Esophagus (tissue), 2 donors: ENCODE data around the gene SFI1. TPM values are rescaled to one million over a fixed set of nuclear protein-coding genes. Genes with fewer than 3 reads are reported as not detected.
"Not testable (repeated sequence)": the region's sequence is repeated elsewhere in the genome, so short reads cannot be mapped to it uniquely, and the experiment has no call there.

Source experiments
- H3K27ac ChIP-seq, 2 donors: one replicate each; pipeline ENCODE4 v1.5.1; 2013; ENCODE audit warnings: low read depth in 2 of 2, mild to moderate bottlenecking in 2 of 2, inconsistent platforms in 1 of 2, low read length in 1 of 2, moderate library complexity in 1 of 2
- H3K27me3 ChIP-seq, 2 donors: one replicate each; pipeline ENCODE4 v1.6.1; 2013; ENCODE audit warnings: low read length in 2 of 2, control low read depth in 1 of 2, mild to moderate bottlenecking in 1 of 2; ENCODE audit not compliant: insufficient read depth in 2 of 2, control insufficient read depth in 1 of 2
- H3K36me3 ChIP-seq, 2 donors: one replicate each; pipeline ENCODE4 v1.6.1; 2013; ENCODE audit warnings: low read length in 1 of 2; ENCODE audit not compliant: control insufficient read depth in 2 of 2, insufficient read depth in 2 of 2
- H3K4me1 ChIP-seq, 2 donors: one replicate each; pipeline ENCODE4 v1.6.1; 2013; ENCODE audit warnings: low read length in 1 of 2; ENCODE audit not compliant: control insufficient read depth in 2 of 2, insufficient read depth in 2 of 2
- H3K4me3 ChIP-seq, 2 donors: one replicate each; pipeline ENCODE4 v1.5.1; 2013; ENCODE audit warnings: low read length in 2 of 2, mild to moderate bottlenecking in 2 of 2, low read depth in 1 of 2, moderate library complexity in 1 of 2
- H3K9me3 ChIP-seq, 2 donors: one replicate each; pipeline ENCODE4 v1.6.1; 2013; ENCODE audit warnings: mild to moderate bottlenecking in 2 of 2, low read depth in 1 of 2, low read length in 1 of 2, moderate library complexity in 1 of 2; ENCODE audit not compliant: control insufficient read depth in 2 of 2, insufficient read depth in 1 of 2
- WGBS, 2 donors: extraction: QIAGEN DNeasy Blood & Tissue Kit; methylation state at CpG; one replicate each; pipeline ENCODE4 v1.1.7; 2013; 5-methylcytosine and 5-hydroxymethylcytosine counted together
- polyA plus RNA-seq, 2 donors: library from polyadenylated mRNA; stranded (reverse); fragments of 200-250 nt; gene quantifications; one replicate each; pipeline ENCODE4 v1.2.3, GENCODE V29; 2013
- donor health status: healthy with polysubstance abuse.
- donor health status: Bipolar disorder and iron deficiency.

Gene SFI1
- polyA plus RNA-seq, 2 donors = 10.5 to 27.1 TPM

GRCh38 chr22:31652911-31653684 is 156.8 kb downstream of the SFI1 start:
- Histone ChIP-seq H3K9me3 (no peaks in the 10 kb centered on the region), H3K27me3 (no peaks in the 10 kb centered on the region), H3K27ac (no peak overlapping the region), H3K4me3 (no peak overlapping the region), H3K4me1 (peaks cover 0 to 7% of the 10 kb centered on the region in 2 donors), H3K36me3 (peaks cover 2 to 3% of the 10 kb centered on the region in 2 donors)
- 65 to 71% methylated on average over 9 of the region's 9 CpGs for WGBS, 2 donors

GRCh38 chr22:31653944-31654343 is 157.6 kb downstream of the SFI1 start:
- Histone ChIP-seq H3K27ac (peak overlapping the region in 1 of 2 donors; percentile 34), H3K4me1 (peaks cover 0 to 7% of the 10 kb centered on the region in 2 donors), H3K27me3 (no peaks in the 10 kb centered on the region), H3K9me3 (no peaks in the 10 kb centered on the region), H3K4me3 (no peak overlapping the region), H3K36me3 (peaks cover 0 to 3% of the 10 kb centered on the region in 2 donors)
- 77 to 88% methylated on average over 2 of the region's 2 CpGs for WGBS, 2 donors

- Histone ChIP-seq H3K36me3 (peaks cover 0 to 3% of the 10 kb centered on the region in 2 donors), H3K27ac (peak overlapping the region; percentile 15 to 34), H3K27me3 (no peaks in the 10 kb centered on the region), H3K4me3 (no peak overlapping the region), H3K9me3 (no peaks in the 10 kb centered on the region), H3K4me1 (peaks cover 0 to 7% of the 10 kb centered on the region in 2 donors)
- WGBS, 2 donors = 93 to 97% methylated on average over 5 of the region's 5 CpGs
Observed at GRCh38 chr22:31654408-31654807, 158.1 kb downstream of the SFI1 start.

- Histone ChIP-seq H3K9me3 (no peaks in the 10 kb centered on the region), H3K4me1 (peaks cover 0 to 7% of the 10 kb centered on the region in 2 donors), H3K27me3 (no peaks in the 10 kb centered on the region), H3K36me3 (no peaks in the 10 kb centered on the region), H3K27ac (peak overlapping the region in 1 of 2 donors; percentile 46), H3K4me3 (no peak overlapping the region)
- 67% methylated on average over 7 of the region's 7 CpGs for WGBS, 2 donors
Observed at GRCh38 chr22:31659246-31659645, 162.9 kb downstream of the SFI1 start.

- H3K27ac ChIP-seq = peak overlapping the region; percentile 97 to 99
- peak overlapping the region; percentile 71 to 92 for H3K4me3 ChIP-seq
- WGBS, 2 donors = 32 to 41% methylated on average over 10 of the region's 10 CpGs
- not testable (repeated sequence) for H3K27me3 ChIP-seq, H3K9me3 ChIP-seq, H3K4me1 ChIP-seq, H3K36me3 ChIP-seq
Observed at GRCh38 chr22:31660860-31661341, 164.6 kb downstream of the SFI1 start.

GRCh38 chr22:31661851-31662667 is 165.7 kb downstream of the SFI1 start, which contains the start of gene PISD:
PISD (minus strand) TSS chr22:31662215; CDS start chr22:31662208, 7 bp downstream.
- H3K4me3 ChIP-seq = peak within 1 kb of the TSS; percentile 71 to 92
- no peaks in the 10 kb centered on the region for H3K36me3 ChIP-seq
- H3K27ac ChIP-seq = peak within 1 kb of the TSS; percentile 97 to 99
- peaks cover 0 to 3% of the 10 kb centered on the region in 2 donors for H3K4me1 ChIP-seq
- 1% methylated on average over 52 of the region's 52 CpGs for WGBS, 2 donors
- no peaks in the 10 kb centered on the region for H3K27me3 ChIP-seq
- no peaks in the 10 kb centered on the region for H3K9me3 ChIP-seq

GRCh38 chr22:31662668-31663037 is 166.3 kb downstream of the SFI1 start:
- no peaks in the 10 kb centered on the region for H3K9me3 ChIP-seq
- peak overlapping the region; percentile 71 to 92 for H3K4me3 ChIP-seq
- H3K27me3 ChIP-seq = no peaks in the 10 kb centered on the region
- H3K4me1 ChIP-seq = peaks cover 0 to 3% of the 10 kb centered on the region in 2 donors
- peak overlapping the region; percentile 97 to 99 for H3K27ac ChIP-seq
- 49 to 51% methylated on average over 8 of the region's 8 CpGs for WGBS, 2 donors
- no peaks in the 10 kb centered on the region for H3K36me3 ChIP-seq

Other genes starting within 250 kb of the SFI1 start
- 10 to 100 TPM; 11.5 to 15.5 TPM for gene PIK3IP1, start 204.0 kb upstream of the SFI1 start, polyA plus RNA-seq
- gene PATZ1, start 150.2 kb upstream of the SFI1 start, polyA plus RNA-seq = 1 to 10 TPM; 5.2 to 6.0 TPM
- 10 to 100 TPM; 22.7 to 30.8 TPM for gene DRG1, start 96.9 kb upstream of the SFI1 start, polyA plus RNA-seq
- 10 to 100 TPM in 1 of 2 donors, 1 to 10 TPM in 1; 7.8 to 11.0 TPM for gene EIF4ENIF1, start 6.7 kb upstream of the SFI1 start, polyA plus RNA-seq
- 10 to 100 TPM; 24.7 to 30.4 TPM for gene PISD, start 165.7 kb downstream of the SFI1 start, polyA plus RNA-seq